GM12892 (cell line): Measurements from ENCODE around the gene GRIN3A.

Source experiments
- DNase-seq: peaks from one replicate; pipeline ENCODE4 v3.0.0; 2011; ENCODE audit not compliant: insufficient read length
- FAIRE-seq: peaks from 2 replicates; lab custom pipeline; 2011; peaks lifted over from hg19 to GRCh38; lab: Jason Lieb, UNC
- POLR2A ChIP-seq: IDR thresholded peaks from 2 replicates; pipeline ENCODE4 v1.6.1; 2011; ENCODE audit warnings: low read depth, low read length, control low read depth
- POLR2AphosphoS5 ChIP-seq: IDR thresholded peaks from 2 replicates; pipeline ENCODE4 v1.6.1; 2011; ENCODE audit warnings: low read depth, low read length, control low read depth
- TAF1 ChIP-seq: IDR thresholded peaks from 2 replicates; pipeline ENCODE4 v1.6.1; 2011; ENCODE audit warnings: low read depth, mild to moderate bottlenecking, control low read depth, low read length, borderline replicate concordance

The GRIN3A gene

DNA sequence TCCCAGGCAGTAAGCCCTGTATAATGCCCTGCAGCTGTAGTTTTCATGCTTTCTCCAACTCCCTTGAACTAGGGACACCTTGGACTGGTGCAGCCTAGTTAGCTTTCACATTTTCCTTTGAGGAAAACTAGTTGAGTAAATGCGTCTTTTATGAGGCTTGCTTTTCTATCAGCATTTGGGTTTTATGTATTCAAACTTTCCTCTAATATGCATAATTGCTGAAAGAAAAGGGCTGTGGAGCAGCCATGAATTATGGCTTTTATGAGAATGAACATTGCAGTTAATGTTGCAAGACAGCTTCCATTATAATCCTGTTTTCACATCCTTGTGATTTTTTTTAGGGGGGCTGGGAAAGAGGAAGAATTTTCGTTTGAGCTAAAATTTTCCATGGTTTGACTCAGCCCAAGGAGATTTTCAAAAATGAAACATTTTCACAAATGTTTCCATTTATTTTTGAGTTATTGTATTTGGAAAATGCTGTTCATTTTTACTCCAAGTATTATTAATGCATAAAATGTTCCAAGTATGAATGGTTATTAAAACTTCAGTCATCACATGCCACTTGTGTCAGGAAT is 85.8 kb downstream of the GRIN3A start:
- no peak for FAIRE-seq
- TF ChIP-seq TAF1 (no peak), POLR2AphosphoS5 (no peak), POLR2A (no peak)
- DNase-seq, result no peak

DNA sequence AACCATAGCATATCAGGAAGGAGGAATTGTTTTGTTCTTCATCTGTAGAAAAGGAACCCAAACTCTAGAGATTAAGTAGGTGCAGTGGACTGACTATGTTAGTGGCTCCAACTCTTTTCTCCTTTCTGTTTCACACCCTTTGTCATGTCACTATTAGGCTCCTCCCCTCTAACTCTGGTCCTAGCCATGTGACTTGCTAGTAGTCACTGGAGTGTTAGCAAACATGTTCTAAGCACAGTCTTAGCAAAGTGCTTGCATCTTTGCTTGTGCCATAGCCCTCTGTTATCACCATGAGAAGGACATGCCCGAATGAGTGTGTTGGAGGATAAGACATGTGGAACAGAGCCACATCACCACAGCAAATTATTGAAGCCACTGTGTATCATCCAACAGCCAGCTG is 88.3 kb downstream of the GRIN3A start:
- FAIRE-seq (peak; percentile 24), DNase-seq (no peak)
- no peak for TF ChIP-seq POLR2A
- no peak for TF ChIP-seq POLR2AphosphoS5
- TF ChIP-seq TAF1, result no peak

DNA sequence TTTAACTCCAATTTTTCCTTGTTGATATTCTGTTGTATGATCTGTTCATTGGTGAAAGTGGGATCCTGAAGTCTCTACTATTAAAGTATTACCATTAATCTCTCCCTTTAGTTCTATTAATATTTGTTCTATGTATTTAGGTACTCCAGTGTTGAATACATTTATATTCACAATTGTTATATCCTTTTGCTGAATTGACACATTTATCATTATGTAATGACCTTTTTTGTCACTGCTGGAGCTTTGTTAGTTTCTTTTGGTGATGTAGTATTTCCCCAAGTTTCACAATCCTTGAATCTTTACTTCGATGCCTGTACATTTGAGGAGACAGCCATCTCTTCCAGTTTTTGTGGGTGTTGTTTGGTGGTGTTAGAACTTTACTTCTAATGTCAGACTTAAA is 90.0 kb downstream of the GRIN3A start:
- FAIRE-seq (no peak), DNase-seq (no peak)
- TF ChIP-seq POLR2AphosphoS5 (no peak), TAF1 (no peak), POLR2A (no peak)

DNA sequence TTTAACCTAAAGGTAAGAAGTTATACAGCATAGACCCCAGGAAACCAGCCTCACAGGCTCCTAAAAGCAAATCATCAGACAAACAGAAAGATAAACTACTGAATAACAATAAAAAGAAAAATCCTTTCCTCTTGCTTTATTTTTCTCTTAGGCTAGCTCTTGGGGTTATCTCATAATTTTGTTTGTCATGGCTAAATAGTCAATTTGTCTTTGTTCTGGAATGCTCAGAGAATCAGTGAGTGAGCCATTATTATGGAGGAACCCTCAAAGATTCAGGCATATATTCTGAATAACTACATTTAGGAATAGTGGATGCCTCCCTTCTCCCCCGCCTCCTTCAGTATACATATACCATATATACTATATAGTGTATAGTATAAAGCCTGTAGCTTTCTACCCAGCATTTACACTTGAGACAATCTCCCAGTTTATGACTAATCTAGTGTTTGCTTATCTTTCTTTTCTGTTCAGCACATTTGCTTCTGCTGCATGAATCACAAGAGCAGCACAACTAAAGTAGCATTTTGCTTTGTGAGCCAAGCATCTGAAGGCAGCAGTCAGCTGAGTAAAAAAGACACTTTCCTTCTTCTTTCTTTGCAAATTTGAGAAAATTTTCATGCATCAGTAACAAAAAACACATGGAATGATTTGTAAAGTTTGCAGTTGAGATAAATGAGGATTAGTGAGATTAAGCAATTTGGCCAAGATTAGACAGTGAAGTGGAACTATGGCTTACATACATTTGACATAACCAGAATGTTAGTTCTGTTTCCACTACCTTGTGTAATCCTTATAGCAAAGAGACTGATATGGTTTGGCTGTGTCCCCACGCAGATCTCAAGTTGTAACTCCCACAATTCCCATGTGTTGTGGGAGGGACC is 98.4 kb downstream of the GRIN3A start:
- FAIRE-seq (no peak), DNase-seq (no peak)
- no peak for TF ChIP-seq POLR2AphosphoS5
- no peak for TF ChIP-seq TAF1
- TF ChIP-seq POLR2A, result no peak

DNA sequence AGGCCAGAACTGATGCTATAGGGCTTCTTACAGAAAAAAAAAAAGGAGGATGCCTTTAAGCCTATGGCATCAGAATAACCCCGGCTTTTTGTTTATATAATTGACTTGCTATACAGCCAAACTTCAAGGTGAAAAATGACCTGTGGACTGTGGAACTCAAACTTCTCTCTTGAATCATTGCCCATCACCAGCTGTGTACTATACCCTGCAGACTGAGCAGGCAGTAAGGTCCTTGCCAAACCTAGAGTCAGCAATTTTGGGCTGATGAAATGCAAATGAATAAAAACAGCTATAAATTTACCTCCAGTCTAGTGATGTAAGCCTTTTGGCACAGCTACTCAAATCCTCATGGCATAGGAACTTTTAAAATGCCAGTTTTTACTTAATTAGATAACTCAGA is 99.1 kb downstream of the GRIN3A start:
- no peak for FAIRE-seq
- DNase-seq, result no peak
- TF ChIP-seq POLR2AphosphoS5 (no peak), POLR2A (no peak), TAF1 (no peak)

DNA sequence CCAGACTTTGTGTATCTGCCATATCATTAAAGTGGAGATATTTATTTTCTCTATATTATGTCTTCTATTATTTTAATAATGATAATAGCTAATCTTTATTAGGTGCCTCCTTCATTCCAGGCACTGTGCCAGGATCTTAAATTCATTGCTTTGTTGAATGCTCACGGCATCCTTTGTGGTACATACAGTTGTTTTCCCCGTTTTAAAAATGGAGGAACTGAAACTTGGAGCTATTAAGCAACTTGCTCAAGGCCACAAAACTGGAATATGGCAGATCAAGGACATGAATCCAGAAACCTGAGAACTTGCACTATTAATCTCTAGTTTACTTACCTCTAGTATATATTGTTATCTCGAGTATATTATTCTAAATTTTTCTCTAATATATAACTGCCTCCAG is 102.2 kb downstream of the GRIN3A start:
- DNase-seq, result no peak
- FAIRE-seq, result no peak
- no peak for TF ChIP-seq TAF1
- TF ChIP-seq POLR2A, result no peak
- no peak for TF ChIP-seq POLR2AphosphoS5

DNA sequence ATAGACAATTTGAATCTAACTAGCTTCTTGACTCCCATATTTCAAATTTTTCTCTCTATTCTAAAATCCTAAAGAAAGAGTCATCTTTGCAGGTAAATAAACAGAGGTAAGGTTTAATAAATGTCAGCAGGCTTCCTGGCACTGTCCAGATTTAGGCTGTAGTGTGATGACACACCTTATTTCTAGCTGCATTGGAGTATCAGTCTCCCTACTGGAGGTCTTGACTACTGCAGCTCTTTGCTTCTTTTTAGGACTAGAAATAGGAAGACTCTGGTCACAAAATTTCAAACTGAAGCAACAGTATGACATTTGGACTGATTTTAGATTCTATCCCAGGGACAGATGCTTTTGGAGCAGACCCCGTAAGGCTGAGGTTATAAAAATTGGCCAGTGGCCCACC is 103.0 kb downstream of the GRIN3A start:
- FAIRE-seq (no peak), DNase-seq (no peak)
- no peak for TF ChIP-seq POLR2AphosphoS5
- TF ChIP-seq TAF1, result no peak
- TF ChIP-seq POLR2A, result no peak

DNA sequence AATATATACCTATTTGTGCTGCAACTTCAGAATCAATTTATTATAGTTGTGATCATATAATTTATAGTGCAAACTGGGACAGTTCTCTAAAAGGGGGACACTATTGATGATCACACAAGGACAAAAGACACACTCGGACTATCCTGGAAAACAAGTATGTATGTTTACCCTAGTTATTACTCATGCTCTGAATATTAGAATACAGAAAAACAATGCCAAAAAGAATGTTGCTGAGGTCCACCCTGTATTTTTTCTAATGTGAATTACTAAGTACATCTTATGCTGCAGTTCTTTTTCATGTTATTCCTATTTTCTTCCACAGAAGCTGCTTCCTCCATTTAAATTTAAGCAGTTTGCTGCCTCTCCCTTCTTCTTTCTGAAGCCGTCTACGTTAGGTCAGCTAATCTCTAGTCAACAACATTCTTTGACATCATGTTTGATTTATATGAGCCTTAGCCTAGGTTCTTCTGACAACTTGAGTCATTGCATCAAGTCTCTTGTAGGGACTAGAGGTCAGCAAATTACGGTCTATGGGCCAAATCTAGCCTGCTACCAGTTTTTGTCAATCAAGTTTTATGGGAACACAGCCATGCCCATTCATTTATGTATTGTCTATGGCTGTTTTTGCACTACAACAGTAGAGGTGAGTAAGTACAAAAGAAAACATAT is 103.6 kb downstream of the GRIN3A start:
- FAIRE-seq (no peak), DNase-seq (no peak)
- TF ChIP-seq POLR2AphosphoS5 (no peak), POLR2A (no peak), TAF1 (no peak)

DNA sequence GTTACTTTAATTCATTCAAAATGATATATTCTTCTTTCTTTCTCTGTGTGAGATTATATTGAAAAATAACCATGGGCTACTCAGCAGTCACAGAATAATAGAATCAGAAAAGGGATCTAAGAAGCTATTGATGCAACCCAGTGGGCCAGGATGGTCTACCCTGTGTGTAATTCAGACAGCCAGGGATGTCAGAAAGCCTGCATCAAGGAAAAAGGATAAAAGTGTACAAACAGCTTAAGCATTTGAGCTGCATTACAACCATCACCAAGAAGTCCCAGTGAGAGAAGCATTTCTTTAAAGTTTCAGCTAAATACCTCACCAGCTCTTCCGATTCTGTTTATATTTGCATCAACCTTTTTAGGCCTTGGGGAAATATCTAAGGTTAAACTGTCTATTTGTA is 105.8 kb downstream of the GRIN3A start:
- FAIRE-seq (no peak), DNase-seq (no peak)
- no peak for TF ChIP-seq POLR2AphosphoS5

DNA sequence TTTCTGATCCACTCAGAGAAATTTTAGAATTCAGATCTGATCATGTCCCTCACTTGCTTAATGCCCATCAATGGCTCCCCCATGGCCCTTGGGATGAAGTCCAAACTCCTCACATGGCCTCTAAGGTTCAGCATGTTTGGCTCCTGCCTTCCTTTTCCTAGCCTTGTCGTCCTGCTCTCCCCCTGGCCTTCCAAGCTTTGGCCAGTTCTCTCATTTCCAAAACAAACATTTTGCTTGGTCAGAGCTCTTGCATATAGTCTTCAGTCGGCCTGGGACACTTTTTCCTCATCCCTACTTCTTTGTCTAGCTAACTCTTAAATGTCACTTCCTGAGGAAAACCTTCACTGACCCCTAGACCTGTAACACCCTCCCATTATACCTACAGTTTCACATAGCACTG is 106.6 kb downstream of the GRIN3A start:
- DNase-seq (no peak), FAIRE-seq (no peak)
- no peak for TF ChIP-seq TAF1
- TF ChIP-seq POLR2AphosphoS5, result no peak
- TF ChIP-seq POLR2A, result no peak

DNA sequence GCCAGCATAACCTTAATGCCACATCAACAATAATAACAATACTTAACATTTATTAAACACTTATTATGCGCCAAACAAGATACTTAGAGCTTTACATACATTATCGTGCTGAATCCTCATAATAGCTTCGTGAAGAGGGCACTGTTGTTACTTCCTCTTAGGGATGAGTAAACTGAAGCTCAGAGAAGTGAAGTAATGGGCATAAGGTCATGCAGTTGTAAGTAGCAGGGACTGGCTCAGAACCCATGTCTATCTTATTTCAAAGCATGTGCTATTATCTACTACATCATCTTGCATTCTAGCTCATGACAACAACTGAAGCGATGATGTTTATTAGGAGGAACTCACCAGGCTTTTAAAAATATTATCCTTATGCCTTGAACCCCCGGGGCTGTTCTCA is 108.8 kb downstream of the GRIN3A start:
- no peak for DNase-seq
- no peak for FAIRE-seq
- no peak for TF ChIP-seq POLR2AphosphoS5
- no peak for TF ChIP-seq POLR2A
- TF ChIP-seq TAF1, result no peak
